ELF-1 (cell line): Measurements from ENCODE around the gene PTPRN2.

Experiments
- DNase-seq: peaks from one replicate; pipeline ENCODE4 v3.0.0-alpha.2; 2016; ENCODE audit warnings: low read depth, low spot score

The PTPRN2 gene

GRCh38 chr7:157723205-157723604 is 864.4 kb downstream of the PTPRN2 start:
- DNase-seq: no peak

GRCh38 chr7:157722137-157723060 is 865.2 kb downstream of the PTPRN2 start:
- no peak for DNase-seq

- DNase-seq: no peak
These were observed 866.0 kb downstream of the PTPRN2 start for GRCh38 chr7:157721468-157722136.

- no peak for DNase-seq
These were observed 867.6 kb downstream of the PTPRN2 start for GRCh38 chr7:157719705-157720655.

- DNase-seq: no peak
These were observed 868.5 kb downstream of the PTPRN2 start for GRCh38 chr7:157719008-157719682.

GRCh38 chr7:157718303-157719007 is 869.2 kb downstream of the PTPRN2 start:
- DNase-seq: no peak

- no peak for DNase-seq
These were observed 870.1 kb downstream of the PTPRN2 start for GRCh38 chr7:157717211-157718174.

GRCh38 chr7:157715938-157716280 is 871.7 kb downstream of the PTPRN2 start:
- no peak for DNase-seq

GRCh38 chr7:157715071-157715937 is 872.3 kb downstream of the PTPRN2 start:
- DNase-seq: no peak

GRCh38 chr7:157714166-157715070 is 873.2 kb downstream of the PTPRN2 start:
- DNase-seq: no peak

- DNase-seq: no peak
These were observed 874.0 kb downstream of the PTPRN2 start for GRCh38 chr7:157713591-157713990.

- DNase-seq: no peak
These were observed 874.9 kb downstream of the PTPRN2 start for GRCh38 chr7:157712666-157713235.

GRCh38 chr7:157711353-157711888 is 876.2 kb downstream of the PTPRN2 start:
- no peak for DNase-seq

GRCh38 chr7:157710396-157710795 is 877.2 kb downstream of the PTPRN2 start:
- DNase-seq: no peak

- no peak for DNase-seq
These were observed 877.9 kb downstream of the PTPRN2 start for GRCh38 chr7:157709531-157710251.

- no peak for DNase-seq
These were observed 878.7 kb downstream of the PTPRN2 start for GRCh38 chr7:157708919-157709295.
